HCT116 (cell line): ENCODE results near the gene ACSM5. TPM values are rescaled to one million over a fixed set of nuclear protein-coding genes. Genes with fewer than 3 reads are reported as not detected.

Experiments
- ATAC-seq: fragments of 200-7000 bp; cut with Tn5 transposase; 2 replicates; pipeline ENCODE4 v1.9.1; 2020; ENCODE audit warnings: mild to moderate bottlenecking, moderate library complexity
- BruUV-seq: library from RNA; stranded (reverse); fragments of 400-500 nt; replicated peaks from 2 replicates; lab custom pipeline; 2021; lab: Mats Ljungman, UMichigan
- CTCF ChIA-PET: fragments of 300-600 bp; sonication (Branson Sonifier 250); formaldehyde crosslinking; loops from one replicate; lab custom pipeline; 2021; ENCODE audit warnings: antibody characterized with exemption; lab: Charles Lee
- POLR2A ChIA-PET: fragments of 300-600, 350-600 bp; sonication (Branson Sonifier 250); formaldehyde crosslinking; loops from one replicate; lab custom pipeline; 2021; ENCODE audit warnings: antibody characterized with exemption; lab: Charles Lee
- RAD21 ChIA-PET, 2 experiments: fragments of 300-600 bp; sonication (Branson Sonifier 250); formaldehyde crosslinking; loops; one replicate each; lab custom pipeline; 2023; ENCODE audit warnings: low total read pairs in 2 of 2; ENCODE audit not compliant: uncharacterized antibody in 2 of 2, unreplicated experiment in 2 of 2, low non-redundant PET in 1 of 2; lab: Charles Lee
- DNase-seq: peaks from one replicate; pipeline ENCODE4 v3.0.0-alpha.2; 2010; ENCODE audit warnings: low read depth, low spot score
- H2AFZ ChIP-seq: fragments of 200-600 bp; shearing (Covaris generic), sonication (generic); 2 replicates; pipeline ENCODE4 v1.6.1; 2017; ENCODE audit warnings: low read depth, mixed run types, mixed read lengths, antibody characterized with exemption, low read length; ENCODE audit not compliant: poor library complexity, severe bottlenecking
- H3K27ac ChIP-seq: 2 replicates; pipeline ENCODE4 v1.5.1; 2012; ENCODE audit warnings: low read depth, low read length
- H3K27me3 ChIP-seq: fragments of 200-600 bp; sonication (generic); 2 replicates; pipeline ENCODE4 v1.6.1; 2016; ENCODE audit warnings: mixed run types, low read length, mixed read lengths; ENCODE audit not compliant: insufficient read depth
- H3K36me3 ChIP-seq, 2 experiments: fragments of 200-500 bp in 1 of 2; fragments of 200-600 bp in 1 of 2; sonication (Bioruptor generic) in 1 of 2; sonication (generic) in 1 of 2; 2 replicates each; pipeline versions ENCODE4 v1.5.1 to v1.6.1; 2014 to 2016; ENCODE audit warnings: low read length in 2 of 2, inconsistent platforms in 1 of 2, mixed read lengths in 1 of 2, mixed run types in 1 of 2; ENCODE audit not compliant: insufficient read depth in 2 of 2, control insufficient read depth in 1 of 2
- H3K4me1 ChIP-seq, 2 experiments: fragments of 200-600 bp in 1 of 2; sonication (generic) in 1 of 2; 2 replicates each; pipeline versions ENCODE4 v1.5.1 to v1.6.1; 2012 to 2017; ENCODE audit warnings: low read length in 2 of 2, inconsistent platforms in 1 of 2, mild to moderate bottlenecking in 1 of 2, mixed read lengths in 1 of 2, mixed run types in 1 of 2, moderate library complexity in 1 of 2; ENCODE audit not compliant: insufficient read depth in 2 of 2, control insufficient read depth in 1 of 2
- H3K4me2 ChIP-seq: fragments of 200-600 bp; sonication (generic); 2 replicates; pipeline ENCODE4 v1.6.1; 2017; ENCODE audit warnings: mixed run types, low read length, mixed read lengths
- H3K4me3 ChIP-seq, 2 experiments: fragments of 200-600 bp in 1 of 2; sonication (generic) in 1 of 2; replicated peaks in 1 of 2; 2 replicates each; pipeline ENCODE4 v1.5.1; 2011 to 2016; ENCODE audit warnings: low read length in 2 of 2, control low read depth in 1 of 2, low read depth in 1 of 2, mild to moderate bottlenecking in 1 of 2, mixed read lengths in 1 of 2, mixed run types in 1 of 2
- H3K79me2 ChIP-seq: fragments of 200-600 bp; sonication (generic); 2 replicates; pipeline ENCODE4 v1.6.1; 2017; ENCODE audit warnings: mild to moderate bottlenecking, mixed run types, low read length, moderate library complexity, mixed read lengths; ENCODE audit not compliant: insufficient read depth
- H3K9ac ChIP-seq: fragments of 200-600 bp; sonication (generic); 2 replicates; pipeline ENCODE4 v1.6.1; 2016; ENCODE audit warnings: low read length, mixed read lengths
- H3K9me2 ChIP-seq: fragments of 200-600 bp; sonication (generic), shearing (Covaris generic); 2 replicates; pipeline ENCODE4 v1.6.1; 2017; ENCODE audit warnings: mixed run types, mild to moderate bottlenecking, moderate library complexity; ENCODE audit not compliant: insufficient read depth
- H3K9me3 ChIP-seq, 2 experiments: fragments of 200-500 bp in 1 of 2; fragments of 200-600 bp in 1 of 2; sonication (Bioruptor generic) in 1 of 2; sonication (generic) in 1 of 2; 2 replicates each; pipeline ENCODE4 v1.6.1; 2014 to 2017; ENCODE audit warnings: low read length in 2 of 2, mixed read lengths in 2 of 2, inconsistent platforms in 1 of 2, low read depth in 1 of 2, mild to moderate bottlenecking in 1 of 2, mixed run types in 1 of 2, moderate library complexity in 1 of 2; ENCODE audit not compliant: control insufficient read depth in 1 of 2, insufficient read depth in 1 of 2
- H4K20me1 ChIP-seq: fragments of 200-600 bp; sonication (generic), shearing (Covaris generic); 2 replicates; pipeline ENCODE4 v1.6.1; 2017; ENCODE audit warnings: mixed run types, mild to moderate bottlenecking, moderate library complexity; ENCODE audit not compliant: insufficient read depth
- EZH2 ChIP-seq: fragments of 200-600 bp; sonication (generic); IDR thresholded peaks from 2 replicates; pipeline ENCODE4 v1.6.1; 2017; ENCODE audit warnings: antibody characterized with exemption, mixed run types
- POLR2AphosphoS5 ChIP-seq: IDR thresholded peaks from 2 replicates; pipeline ENCODE4 v1.6.1; 2011; ENCODE audit warnings: mild to moderate bottlenecking, low read depth, low read length, moderate library complexity
- ZNF274 ChIP-seq: fragments of 200-500 bp; sonication (Bioruptor generic); IDR thresholded peaks from 2 replicates; pipeline ENCODE4 v1.6.1; 2014; ENCODE audit warnings: mild to moderate bottlenecking, low read depth, low read length, inconsistent platforms
- intact Hi-C: fragments of 100-400 bp; cut with micrococcal nuclease; formaldehyde crosslinking; loops from 2 replicates; pipeline ENCODE4 v1.10.0; 2022
- total RNA-seq: library from RNA; stranded (reverse); gene quantifications from one replicate; pipeline ENCODE4 v1.2.1, GENCODE V29; 2021; ENCODE audit not compliant: unreplicated experiment
- TF ChIP-seq, protein P1 (sequence below): IDR thresholded peaks from 2 replicates; pipeline ENCODE4 v1.6.1; 2011; ENCODE audit warnings: mild to moderate bottlenecking, low read length, moderate library complexity; ENCODE audit not compliant: insufficient replicate concordance; ENCODE audit errors: extremely low read depth
- TF ChIP-seq, protein P2 (sequence below): IDR thresholded peaks from 2 replicates; pipeline ENCODE4 v1.6.1; 2012
- TF ChIP-seq, protein P3 (sequence below), 3 experiments: fragments of 200-600 bp in 1 of 3; sonication (generic) in 1 of 3; IDR thresholded peaks in 2 of 3; conservative IDR thresholded peaks in 1 of 3; 2 replicates each; pipeline ENCODE4 v1.5.1; 2012 to 2017; ENCODE audit warnings: low read depth in 2 of 3, low read length in 2 of 3, antibody characterized with exemption in 1 of 3, borderline replicate concordance in 1 of 3, control low read depth in 1 of 3, mild to moderate bottlenecking in 1 of 3, mixed read lengths in 1 of 3, mixed run types in 1 of 3, moderate library complexity in 1 of 3; ENCODE audit not compliant: insufficient read depth in 1 of 3

ACSM5 gene
- total RNA-seq, 1 experiment from 2014 or later, result not detected

DNA sequence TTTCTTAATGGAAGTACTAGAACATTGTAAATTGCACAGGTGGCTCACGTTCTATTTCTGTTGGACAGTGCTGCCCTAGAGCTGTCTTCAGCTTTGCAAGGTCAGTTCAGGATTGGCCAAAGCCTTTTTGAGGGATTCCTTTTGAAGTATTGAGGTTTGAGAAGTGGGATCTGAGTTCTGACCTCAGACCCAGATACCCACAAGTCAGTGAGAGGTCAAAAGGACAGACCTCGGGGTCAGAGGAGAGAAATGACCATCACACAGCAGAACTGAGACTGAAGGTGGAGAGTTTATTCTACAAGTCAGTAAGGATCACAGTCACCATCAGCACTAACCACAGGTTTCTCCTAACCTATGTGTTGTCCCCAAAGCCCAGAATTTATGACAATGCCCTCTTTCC lies 1.7 kb downstream of the ACSM5 start:
- TF ChIP-seq, protein P1, sequence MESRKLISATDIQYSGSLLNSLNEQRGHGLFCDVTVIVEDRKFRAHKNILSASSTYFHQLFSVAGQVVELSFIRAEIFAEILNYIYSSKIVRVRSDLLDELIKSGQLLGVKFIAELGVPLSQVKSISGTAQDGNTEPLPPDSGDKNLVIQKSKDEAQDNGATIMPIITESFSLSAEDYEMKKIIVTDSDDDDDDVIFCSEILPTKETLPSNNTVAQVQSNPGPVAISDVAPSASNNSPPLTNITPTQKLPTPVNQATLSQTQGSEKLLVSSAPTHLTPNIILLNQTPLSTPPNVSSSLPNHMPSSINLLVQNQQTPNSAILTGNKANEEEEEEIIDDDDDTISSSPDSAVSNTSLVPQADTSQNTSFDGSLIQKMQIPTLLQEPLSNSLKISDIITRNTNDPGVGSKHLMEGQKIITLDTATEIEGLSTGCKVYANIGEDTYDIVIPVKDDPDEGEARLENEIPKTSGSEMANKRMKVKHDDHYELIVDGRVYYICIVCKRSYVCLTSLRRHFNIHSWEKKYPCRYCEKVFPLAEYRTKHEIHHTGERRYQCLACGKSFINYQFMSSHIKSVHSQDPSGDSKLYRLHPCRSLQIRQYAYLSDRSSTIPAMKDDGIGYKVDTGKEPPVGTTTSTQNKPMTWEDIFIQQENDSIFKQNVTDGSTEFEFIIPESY, result no peak
- BruUV-seq, result no TSS peak
- H3K9ac ChIP-seq, result no peak overlapping the region
- peaks cover 24% of the 10 kb centered on the region for H3K27me3 ChIP-seq
- ChIA-PET POLR2A (no interaction called here), RAD21 (no interaction called here), CTCF (no interaction called here)
- intact Hi-C loops, result no loop called here
- H3K9me2 ChIP-seq, result no peaks in the 10 kb centered on the region
- no peaks in the 10 kb centered on the region for H3K79me2 ChIP-seq
- DNase-seq (no peak), ATAC-seq (no peak)
- H4K20me1 ChIP-seq, result no peaks in the 10 kb centered on the region
- H3K4me3 ChIP-seq, result no peak overlapping the region
- H2AFZ ChIP-seq, result no peak overlapping the region
- no peaks in the 10 kb centered on the region for H3K9me3 ChIP-seq
- no peak overlapping the region for H3K4me2 ChIP-seq
- no peaks in the 10 kb centered on the region for H3K4me1 ChIP-seq
- H3K36me3 ChIP-seq, result no peaks in the 10 kb centered on the region
- no peak overlapping the region for H3K27ac ChIP-seq

DNA sequence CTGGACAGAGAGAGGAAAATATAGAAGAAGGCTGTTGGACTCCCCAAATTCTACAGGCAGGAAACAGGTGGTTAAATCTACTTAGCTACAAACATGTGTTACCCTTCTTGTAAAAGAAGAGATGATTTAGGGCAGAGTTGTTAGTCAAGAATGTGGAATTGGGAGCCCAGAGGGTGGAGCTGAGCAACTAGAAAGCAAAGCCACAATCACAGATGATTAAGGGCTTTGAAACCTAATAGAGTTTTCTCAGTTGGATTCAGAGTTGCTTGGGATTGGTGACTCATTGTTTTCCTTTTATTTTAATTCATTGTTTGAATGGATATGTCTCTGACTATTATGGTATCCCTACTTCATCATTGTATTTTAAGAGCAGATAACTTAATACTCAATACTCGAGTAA lies 6.2 kb downstream of the ACSM5 start:
- H4K20me1 ChIP-seq, result no peaks in the 10 kb centered on the region
- DNase-seq, result no peak
- no TSS peak for BruUV-seq

More for the DNA sequence above, 6.2 kb downstream of the ACSM5 start:
- peaks cover 26% of the 10 kb centered on the region for H3K27me3 ChIP-seq
- no peaks in the 10 kb centered on the region for H3K4me1 ChIP-seq
- RAD21 ChIA-PET, result no interaction called here
- no peak overlapping the region for H3K4me3 ChIP-seq
- TF ChIP-seq POLR2AphosphoS5, result no peak
- TF ChIP-seq ZNF274, result no peak
- TF ChIP-seq, protein P1, result no peak
- TF ChIP-seq, protein P2, sequence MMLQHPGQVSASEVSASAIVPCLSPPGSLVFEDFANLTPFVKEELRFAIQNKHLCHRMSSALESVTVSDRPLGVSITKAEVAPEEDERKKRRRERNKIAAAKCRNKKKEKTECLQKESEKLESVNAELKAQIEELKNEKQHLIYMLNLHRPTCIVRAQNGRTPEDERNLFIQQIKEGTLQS, result no peak
- no peak for TF ChIP-seq EZH2
- TF ChIP-seq, protein P3, sequence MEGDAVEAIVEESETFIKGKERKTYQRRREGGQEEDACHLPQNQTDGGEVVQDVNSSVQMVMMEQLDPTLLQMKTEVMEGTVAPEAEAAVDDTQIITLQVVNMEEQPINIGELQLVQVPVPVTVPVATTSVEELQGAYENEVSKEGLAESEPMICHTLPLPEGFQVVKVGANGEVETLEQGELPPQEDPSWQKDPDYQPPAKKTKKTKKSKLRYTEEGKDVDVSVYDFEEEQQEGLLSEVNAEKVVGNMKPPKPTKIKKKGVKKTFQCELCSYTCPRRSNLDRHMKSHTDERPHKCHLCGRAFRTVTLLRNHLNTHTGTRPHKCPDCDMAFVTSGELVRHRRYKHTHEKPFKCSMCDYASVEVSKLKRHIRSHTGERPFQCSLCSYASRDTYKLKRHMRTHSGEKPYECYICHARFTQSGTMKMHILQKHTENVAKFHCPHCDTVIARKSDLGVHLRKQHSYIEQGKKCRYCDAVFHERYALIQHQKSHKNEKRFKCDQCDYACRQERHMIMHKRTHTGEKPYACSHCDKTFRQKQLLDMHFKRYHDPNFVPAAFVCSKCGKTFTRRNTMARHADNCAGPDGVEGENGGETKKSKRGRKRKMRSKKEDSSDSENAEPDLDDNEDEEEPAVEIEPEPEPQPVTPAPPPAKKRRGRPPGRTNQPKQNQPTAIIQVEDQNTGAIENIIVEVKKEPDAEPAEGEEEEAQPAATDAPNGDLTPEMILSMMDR (IDR thresholded peaks at IDR 0.05 in 2 of 3, conservative IDR thresholded peaks at IDR 0.05 in 1 of 3; ENCODE audit: borderline replicate concordance in 1 of 3, insufficient read depth in 1 of 3, low read depth in 2 of 3, low read length in 2 of 3), result no peak
- no peak overlapping the region for H2AFZ ChIP-seq
- no peak for ATAC-seq
- no peak overlapping the region for H3K27ac ChIP-seq
- H3K9ac ChIP-seq, result no peak overlapping the region
- no peak overlapping the region for H3K4me2 ChIP-seq
- H3K9me3 ChIP-seq, result no peaks in the 10 kb centered on the region
- CTCF ChIA-PET, result no interaction called here
- intact Hi-C loops, result no loop called here
- H3K79me2 ChIP-seq, result no peaks in the 10 kb centered on the region
- no peaks in the 10 kb centered on the region for H3K36me3 ChIP-seq
- H3K9me2 ChIP-seq, result no peaks in the 10 kb centered on the region
- POLR2A ChIA-PET, result no interaction called here
